Mesothelial cell of epicardium (in vitro differentiated cells): Measurements from ENCODE around the gene COPZ2. TPM values are rescaled to one million over a fixed set of nuclear protein-coding genes. Genes with fewer than 3 reads are reported as not detected.

Experiments used
- DNase-seq, 2 experiments: peaks; one replicate each; pipeline ENCODE4 v3.0.0; 2021; ENCODE audit warnings: low spot score in 2 of 2; ENCODE audit not compliant: unreplicated experiment in 2 of 2
- H3K27ac Mint-ChIP-seq: 2 replicates; pipeline ENCODE4 v1.8.0; 2021; ENCODE audit warnings: mixed read lengths
- H3K27me3 Mint-ChIP-seq: 2 replicates; pipeline ENCODE4 v1.8.0; 2021; ENCODE audit warnings: low read depth, mixed read lengths
- H3K36me3 Mint-ChIP-seq: 2 replicates; pipeline ENCODE4 v1.8.0; 2021; ENCODE audit warnings: mixed read lengths
- H3K4me1 Mint-ChIP-seq: 2 replicates; pipeline ENCODE4 v1.8.0; 2021; ENCODE audit warnings: mixed read lengths
- H3K4me3 Mint-ChIP-seq: 2 replicates; pipeline ENCODE4 v1.8.0; 2021; ENCODE audit warnings: mild to moderate bottlenecking, moderate library complexity, mixed read lengths
- H3K9me3 Mint-ChIP-seq: 2 replicates; pipeline ENCODE4 v1.8.0; 2021; ENCODE audit warnings: mixed read lengths
- total RNA-seq: library from RNA; stranded (reverse); gene quantifications from 3 replicates; pipeline ENCODE4 v1.2.1, GENCODE V29; 2021
- TF ChIP-seq, protein P1 (sequence below): fragments of 200-600 bp; sonication (generic); IDR thresholded peaks from one replicate; pipeline ENCODE4 v1.5.0; 2021; ENCODE audit warnings: antibody characterized with exemption; ENCODE audit not compliant: unreplicated experiment

COPZ2 gene
- total RNA-seq, 1 donor from 2014 or later, result 28.2 TPM

DNA sequence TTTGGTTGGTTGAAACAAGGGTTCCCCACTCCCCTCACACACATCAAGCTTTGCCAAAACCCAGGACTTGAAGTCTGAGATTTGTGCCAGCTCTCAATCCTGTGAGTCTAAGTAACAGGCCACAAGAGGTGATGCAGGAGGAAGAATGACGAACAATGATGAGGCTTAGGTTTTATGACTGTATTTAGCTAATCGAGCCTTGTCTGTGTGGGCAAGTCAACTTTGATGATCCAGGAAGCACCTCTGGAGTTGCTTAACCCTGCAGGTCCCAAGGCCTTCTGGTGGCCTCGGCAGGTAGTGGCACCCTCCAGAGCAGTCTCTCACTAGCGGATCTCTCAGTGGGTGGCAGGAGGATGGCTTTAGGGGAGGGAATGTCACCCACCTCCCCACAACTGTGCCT lies 38.0 kb downstream of the COPZ2 start:
- H3K27me3 Mint-ChIP-seq, result no peaks in the 10 kb centered on the region
- peaks cover 31% of the 10 kb centered on the region for H3K4me1 Mint-ChIP-seq
- no peaks in the 10 kb centered on the region for H3K36me3 Mint-ChIP-seq
- TF ChIP-seq, protein P1, sequence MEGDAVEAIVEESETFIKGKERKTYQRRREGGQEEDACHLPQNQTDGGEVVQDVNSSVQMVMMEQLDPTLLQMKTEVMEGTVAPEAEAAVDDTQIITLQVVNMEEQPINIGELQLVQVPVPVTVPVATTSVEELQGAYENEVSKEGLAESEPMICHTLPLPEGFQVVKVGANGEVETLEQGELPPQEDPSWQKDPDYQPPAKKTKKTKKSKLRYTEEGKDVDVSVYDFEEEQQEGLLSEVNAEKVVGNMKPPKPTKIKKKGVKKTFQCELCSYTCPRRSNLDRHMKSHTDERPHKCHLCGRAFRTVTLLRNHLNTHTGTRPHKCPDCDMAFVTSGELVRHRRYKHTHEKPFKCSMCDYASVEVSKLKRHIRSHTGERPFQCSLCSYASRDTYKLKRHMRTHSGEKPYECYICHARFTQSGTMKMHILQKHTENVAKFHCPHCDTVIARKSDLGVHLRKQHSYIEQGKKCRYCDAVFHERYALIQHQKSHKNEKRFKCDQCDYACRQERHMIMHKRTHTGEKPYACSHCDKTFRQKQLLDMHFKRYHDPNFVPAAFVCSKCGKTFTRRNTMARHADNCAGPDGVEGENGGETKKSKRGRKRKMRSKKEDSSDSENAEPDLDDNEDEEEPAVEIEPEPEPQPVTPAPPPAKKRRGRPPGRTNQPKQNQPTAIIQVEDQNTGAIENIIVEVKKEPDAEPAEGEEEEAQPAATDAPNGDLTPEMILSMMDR, result no peak
- no peak overlapping the region for H3K27ac Mint-ChIP-seq
- no peak for DNase-seq
- H3K9me3 Mint-ChIP-seq, result no peaks in the 10 kb centered on the region
- H3K4me3 Mint-ChIP-seq, result no peak overlapping the region

GRCh38 chr17:47998044-47998443 lies 39.6 kb downstream of the COPZ2 start:
- Mint-ChIP-seq H3K4me1 (peaks cover 20% of the 10 kb centered on the region), H3K36me3 (no peaks in the 10 kb centered on the region), H3K4me3 (no peak overlapping the region)

DNA sequence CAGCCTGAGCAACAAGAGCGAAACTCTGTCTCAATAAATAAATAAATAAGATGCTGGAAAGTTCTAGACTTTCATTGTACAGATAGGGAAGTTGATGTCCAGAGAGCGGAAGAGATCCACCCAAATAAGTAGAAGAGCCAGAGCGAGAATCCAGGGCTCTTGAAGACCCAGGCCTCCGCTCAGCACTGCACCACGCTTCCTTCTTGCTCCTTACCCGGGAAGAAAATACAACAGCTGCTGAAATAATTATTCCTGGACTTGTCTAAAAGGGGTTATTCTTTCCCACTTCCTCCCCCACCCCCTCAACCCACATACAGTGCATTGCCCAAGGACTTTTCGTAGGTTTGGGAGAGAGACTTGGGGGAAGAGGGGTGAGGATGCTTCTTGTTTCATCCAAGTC lies 40.0 kb downstream of the COPZ2 start:
- TF ChIP-seq, protein P1, result no peak
- H3K27ac Mint-ChIP-seq, result no peak overlapping the region
- no peaks in the 10 kb centered on the region for H3K27me3 Mint-ChIP-seq
- no peak overlapping the region for H3K4me3 Mint-ChIP-seq
- no peaks in the 10 kb centered on the region for H3K9me3 Mint-ChIP-seq
- peaks cover 19% of the 10 kb centered on the region for H3K4me1 Mint-ChIP-seq
- no peaks in the 10 kb centered on the region for H3K36me3 Mint-ChIP-seq
- no peak for DNase-seq

More at GRCh38 chr17:47998044-47998443, 39.6 kb downstream of the COPZ2 start:
- Mint-ChIP-seq H3K9me3 (no peaks in the 10 kb centered on the region), H3K27ac (no peak overlapping the region), H3K27me3 (no peaks in the 10 kb centered on the region)
- TF ChIP-seq, protein P1, result no peak
- no peak for DNase-seq

DNA sequence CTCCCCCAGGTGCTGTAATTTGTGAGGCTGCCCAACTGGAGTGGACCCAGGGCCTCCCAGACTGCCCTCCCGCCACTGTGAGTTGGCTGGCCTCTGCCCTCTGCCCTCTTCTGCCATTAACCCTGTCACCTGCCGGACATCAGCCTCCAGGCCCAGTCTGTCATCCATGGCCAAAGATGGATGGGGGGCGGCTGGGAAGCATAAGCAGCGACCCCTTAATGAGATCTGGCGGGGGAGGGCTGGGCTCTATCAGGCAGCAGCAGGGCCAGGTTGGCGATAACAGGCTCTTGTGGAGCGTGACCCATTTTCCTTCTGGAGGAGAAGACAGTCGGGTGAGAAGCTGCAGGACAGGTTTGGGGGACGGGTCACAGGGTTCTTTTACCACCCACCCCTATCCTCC lies 41.4 kb downstream of the COPZ2 start:
- peaks cover 18% of the 10 kb centered on the region for H3K4me1 Mint-ChIP-seq

DNA sequence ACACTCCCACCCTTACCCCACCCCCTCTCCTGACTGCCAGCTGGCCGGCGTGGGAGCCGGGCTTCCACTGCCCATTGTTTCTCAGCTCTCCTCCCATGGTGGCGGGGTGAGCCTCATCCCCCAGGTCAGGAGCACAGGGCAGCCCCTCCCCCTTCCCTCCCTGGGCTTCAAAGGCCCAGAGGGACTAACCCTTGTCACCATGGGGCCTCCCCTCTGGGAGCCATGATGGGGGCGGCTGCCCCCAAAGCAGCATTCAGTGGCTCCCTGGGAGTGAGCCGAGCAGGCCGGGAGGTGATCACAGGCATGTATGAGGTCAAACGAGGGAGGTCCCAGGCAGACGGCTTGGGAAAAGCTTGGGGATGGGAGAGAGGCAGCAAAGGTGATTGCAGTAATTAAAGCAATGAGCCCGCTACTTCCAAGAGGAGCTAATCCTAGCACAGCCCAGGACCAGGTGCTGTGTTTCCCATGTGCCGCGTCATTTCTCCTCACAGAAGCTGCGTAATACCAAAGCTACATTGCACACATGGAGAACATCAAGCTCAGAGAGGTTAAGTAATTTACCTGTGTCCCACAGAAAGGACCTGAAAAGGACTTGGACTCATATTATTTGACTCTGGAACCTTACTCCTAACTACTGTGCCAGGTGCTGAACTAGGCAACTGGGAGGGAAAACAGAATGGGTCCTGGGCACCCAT lies 42.2 kb downstream of the COPZ2 start:
- Mint-ChIP-seq H3K9me3 (no peaks in the 10 kb centered on the region), H3K4me1 (peaks cover 24% of the 10 kb centered on the region), H3K27ac (no peak overlapping the region), H3K4me3 (no peak overlapping the region), H3K36me3 (no peaks in the 10 kb centered on the region), H3K27me3 (no peaks in the 10 kb centered on the region)
- TF ChIP-seq, protein P1, result no peak
- DNase-seq, result no peak

More for the DNA sequence above, 41.4 kb downstream of the COPZ2 start:
- H3K27me3 Mint-ChIP-seq, result no peaks in the 10 kb centered on the region
- no peak overlapping the region for H3K27ac Mint-ChIP-seq
- no peaks in the 10 kb centered on the region for H3K9me3 Mint-ChIP-seq
- no peak for DNase-seq
- H3K4me3 Mint-ChIP-seq, result no peak overlapping the region
- H3K36me3 Mint-ChIP-seq, result no peaks in the 10 kb centered on the region
- TF ChIP-seq, protein P1, result no peak
